Stimulated activated CD4-positive, alpha-beta T cell treated with anti-CD3 and anti-CD28 coated beads, Interleukin-4, amount 100 ng/mL, for 48 hours (primary cell): ENCODE results near the gene REX1BD.
A peak's percentile ranks its signal among the peaks of the same experiment; 100 is the strongest.
"Not testable (repeated sequence)": the region's sequence is repeated elsewhere in the genome, so short reads cannot be mapped to it uniquely, and the experiment has no call there.

Experiments
- DNase-seq, 2 donors: peaks; one replicate each; pipeline ENCODE4 v3.0.0-alpha.2; 2020; ENCODE audit warnings: low read depth in 2 of 2

Gene REX1BD

GRCh38 chr19:18588611-18589379 lies at the start of gene REX1BD:
Gene REX1BD (plus strand): TSS chr19:18588798. CDS start chr19:18588802, 4 bp downstream.
- DNase-seq, result peak; percentile 79 to 84

GRCh38 chr19:18539372-18539771 lies 49.2 kb upstream of the REX1BD start:
- DNase-seq, result no peak

GRCh38 chr19:18540200-18540599 lies 48.4 kb upstream of the REX1BD start:
- not testable (repeated sequence) for DNase-seq

GRCh38 chr19:18541258-18541991 lies 47.2 kb upstream of the REX1BD start:
- peak in 1 of 2 donors; percentile 13 for DNase-seq

GRCh38 chr19:18541992-18542940 lies 46.3 kb upstream of the REX1BD start:
- no peak for DNase-seq

- peak; percentile 94 to 96 for DNase-seq
Observed at GRCh38 chr19:18542941-18543813, 45.4 kb upstream of the REX1BD start, which contains the start of gene FKBP8. Gene FKBP8 (minus strand): TSS chr19:18543573. CDS start chr19:18541970, 1,603 bp downstream.

- peak; percentile 67 to 77 for DNase-seq
Observed at GRCh38 chr19:18543814-18544475, 44.7 kb upstream of the REX1BD start.

- no peak for DNase-seq
Observed at GRCh38 chr19:18551631-18552030, 37.0 kb upstream of the REX1BD start.

- peak; percentile 94 to 99 for DNase-seq
Observed at GRCh38 chr19:18557411-18558201, 31.0 kb upstream of the REX1BD start, which contains the start of gene KXD1. Gene KXD1 (plus strand): TSS chr19:18557870. CDS start chr19:18562057, 4,187 bp downstream.

- no peak for DNase-seq
Observed at GRCh38 chr19:18558202-18558555, 30.4 kb upstream of the REX1BD start.

- no peak for DNase-seq
Observed at GRCh38 chr19:18558604-18559003, 30.0 kb upstream of the REX1BD start.

- DNase-seq, result no peak
Observed at GRCh38 chr19:18559685-18560084, 28.9 kb upstream of the REX1BD start.

GRCh38 chr19:18562086-18562485 lies 26.5 kb upstream of the REX1BD start:
- DNase-seq, result no peak

GRCh38 chr19:18566953-18567352 lies 21.6 kb upstream of the REX1BD start:
- no peak for DNase-seq

- no peak for DNase-seq
Observed at GRCh38 chr19:18568367-18568766, 20.2 kb upstream of the REX1BD start.

GRCh38 chr19:18571564-18572344 lies 16.8 kb upstream of the REX1BD start, which contains the start of gene UBA52:
Gene UBA52 (plus strand): TSS chr19:18571857. CDS start chr19:18573301, 1,444 bp downstream.
- DNase-seq, result peak; percentile 98 to 99

GRCh38 chr19:18574691-18575291 lies 13.8 kb upstream of the REX1BD start:
- no peak for DNase-seq

GRCh38 chr19:18576383-18576782 lies 12.2 kb upstream of the REX1BD start:
- no peak for DNase-seq
